ENCODE results near the gene NBEA. TPM values are rescaled to one million over a fixed set of nuclear protein-coding genes. Genes with fewer than 3 reads are reported as not detected.

The NBEA gene
- total and polyA plus RNA-seq, 7 donors: 0.46 to 47.6 (median 38.0) TPM

- intact Hi-C loops (cut with DNase I): no loop called here
- Histone ChIP-seq H3K4me3 (no peak overlapping the region), H3K36me3 (no peaks in the 10 kb centered on the region), H3K27me3 (no peaks in the 10 kb centered on the region), H3K4me1 (peaks cover 0 to 1% (median 0%) of the 10 kb centered on the region in 4 donors), H3K9me3 (no peaks in the 10 kb centered on the region), H3K27ac (no peak overlapping the region)
- TF ChIP-seq EP300 (IDR thresholded peaks at IDR 0.05) (no peak), POLR2A (IDR thresholded peaks at IDR 0.05) (no peak), POLR2AphosphoS5 (IDR thresholded peaks at IDR 0.05) (no peak)
- TF ChIP-seq, protein P1, sequence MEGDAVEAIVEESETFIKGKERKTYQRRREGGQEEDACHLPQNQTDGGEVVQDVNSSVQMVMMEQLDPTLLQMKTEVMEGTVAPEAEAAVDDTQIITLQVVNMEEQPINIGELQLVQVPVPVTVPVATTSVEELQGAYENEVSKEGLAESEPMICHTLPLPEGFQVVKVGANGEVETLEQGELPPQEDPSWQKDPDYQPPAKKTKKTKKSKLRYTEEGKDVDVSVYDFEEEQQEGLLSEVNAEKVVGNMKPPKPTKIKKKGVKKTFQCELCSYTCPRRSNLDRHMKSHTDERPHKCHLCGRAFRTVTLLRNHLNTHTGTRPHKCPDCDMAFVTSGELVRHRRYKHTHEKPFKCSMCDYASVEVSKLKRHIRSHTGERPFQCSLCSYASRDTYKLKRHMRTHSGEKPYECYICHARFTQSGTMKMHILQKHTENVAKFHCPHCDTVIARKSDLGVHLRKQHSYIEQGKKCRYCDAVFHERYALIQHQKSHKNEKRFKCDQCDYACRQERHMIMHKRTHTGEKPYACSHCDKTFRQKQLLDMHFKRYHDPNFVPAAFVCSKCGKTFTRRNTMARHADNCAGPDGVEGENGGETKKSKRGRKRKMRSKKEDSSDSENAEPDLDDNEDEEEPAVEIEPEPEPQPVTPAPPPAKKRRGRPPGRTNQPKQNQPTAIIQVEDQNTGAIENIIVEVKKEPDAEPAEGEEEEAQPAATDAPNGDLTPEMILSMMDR (IDR thresholded peaks at IDR 0.05): no peak
- 78 to 85% methylated on average over 5 of the region's 5 CpGs for WGBS, 2 donors
- no peak for DNase-seq
These were observed 6.2 kb upstream of the NBEA start for GRCh38 chr13:34935841-34936240.

DNA sequence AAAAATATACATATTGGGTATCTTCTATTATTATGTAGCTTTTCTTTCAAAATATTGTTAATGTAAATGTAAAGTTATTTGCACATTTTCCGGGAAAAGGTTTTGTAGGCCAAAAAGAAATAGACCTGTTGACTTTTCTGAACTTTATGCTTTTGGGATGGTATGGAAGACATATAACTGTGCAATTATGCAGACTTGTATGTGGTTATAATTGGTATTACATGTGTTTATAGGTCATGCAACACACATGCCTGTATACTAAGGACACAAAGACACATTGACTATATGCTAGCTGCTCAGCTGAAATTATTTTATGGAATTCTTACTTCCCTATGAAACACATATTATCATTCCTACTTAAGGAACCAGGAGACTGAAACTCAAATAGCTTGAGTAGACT, 2.3 kb upstream of the NBEA start:
- no peak overlapping the region for H3K4me3 ChIP-seq
- TF ChIP-seq EP300 (IDR thresholded peaks at IDR 0.05) (no peak), POLR2A (IDR thresholded peaks at IDR 0.05) (no peak), POLR2AphosphoS5 (IDR thresholded peaks at IDR 0.05) (no peak)
- TF ChIP-seq, protein P1 (IDR thresholded peaks at IDR 0.05): no peak
- peaks cover 0 to 19% (median 0%) of the 10 kb centered on the region in 4 donors for H3K4me1 ChIP-seq
- no peaks in the 10 kb centered on the region for H3K27me3 ChIP-seq
- H3K9me3 ChIP-seq: no peaks in the 10 kb centered on the region
- H3K27ac ChIP-seq: no peak overlapping the region
- H3K36me3 ChIP-seq: no peaks in the 10 kb centered on the region
- 94 to 96% methylated on average over 1 of the region's 1 CpG for WGBS, 2 donors
- DNase-seq: no peak
- intact Hi-C loops (cut with DNase I): loop anchor here (5.0 kb wide), 2 partner anchors 177 to 218 kb away; no protein-coding TSS in a partner anchor

DNA sequence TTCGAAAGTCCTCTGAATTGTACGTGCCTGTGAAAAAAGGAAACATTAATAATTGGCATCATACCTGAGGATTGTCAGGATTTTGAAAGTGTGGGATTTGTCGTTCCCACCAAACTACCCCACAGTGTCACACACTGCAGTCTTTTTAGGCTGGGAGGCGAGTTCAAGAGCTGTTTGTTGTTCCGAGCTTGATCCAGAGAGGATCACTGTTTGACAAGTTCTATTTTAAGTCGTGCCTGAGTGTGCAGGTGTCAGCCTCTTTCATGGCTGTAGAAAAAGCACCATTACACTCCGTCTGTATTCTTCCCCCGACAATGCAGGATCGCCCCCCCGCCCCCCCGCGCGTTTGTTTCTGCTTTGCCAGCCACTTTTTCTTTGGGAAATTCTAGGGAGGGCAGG, 635 bp upstream of the NBEA start:
- WGBS, 2 donors: 5 to 10% methylated on average over 13 of the region's 13 CpGs
- H3K27me3 ChIP-seq: no peaks in the 10 kb centered on the region
- intact Hi-C loops (cut with DNase I): loop anchor here (5.0 kb wide), 2 partner anchors 179 to 216 kb away; no protein-coding TSS in a partner anchor

DNA sequence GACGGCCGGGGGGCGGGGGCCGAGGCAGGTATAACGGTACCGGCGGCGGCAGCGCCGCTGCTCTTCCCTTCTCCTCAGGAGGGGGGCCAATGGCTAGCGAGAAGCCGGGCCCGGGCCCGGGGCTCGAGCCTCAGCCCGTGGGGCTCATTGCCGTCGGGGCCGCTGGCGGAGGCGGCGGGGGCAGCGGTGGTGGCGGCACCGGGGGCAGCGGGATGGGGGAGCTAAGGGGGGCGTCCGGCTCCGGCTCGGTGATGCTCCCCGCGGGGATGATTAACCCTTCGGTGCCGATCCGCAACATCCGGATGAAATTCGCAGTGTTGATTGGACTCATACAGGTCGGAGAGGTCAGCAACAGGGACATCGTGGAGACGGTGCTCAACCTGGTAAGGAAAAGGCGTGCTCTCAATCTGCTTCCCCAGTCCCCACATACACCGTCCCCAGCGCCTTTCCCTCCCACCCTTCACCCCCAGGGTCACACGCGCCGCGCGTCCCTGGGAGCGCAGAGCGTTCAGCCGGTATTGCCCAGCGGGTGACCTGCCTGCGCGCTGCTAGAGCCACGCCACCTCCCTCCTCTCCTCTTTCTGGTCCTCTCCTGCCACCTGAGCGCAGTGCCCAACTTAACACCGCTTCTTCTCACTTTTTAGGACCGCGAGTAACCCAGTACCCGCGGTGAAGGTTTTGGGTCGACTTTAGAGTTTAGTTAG, 814 bp downstream of the NBEA start:
- Histone ChIP-seq H3K27ac (peak overlapping the region; percentile 85 to 95 (median 90)), H3K36me3 (no peaks in the 10 kb centered on the region), H3K27me3 (no peaks in the 10 kb centered on the region), H3K4me3 (peak overlapping the region; percentile 90 to 97 (median 90)), H3K9me3 (no peaks in the 10 kb centered on the region), H3K4me1 (peaks cover 0 to 45% (median 9%) of the 10 kb centered on the region in 4 donors)
- intact Hi-C loops (cut with DNase I): loop anchor here (5.0 kb wide), 2 partner anchors 181 to 214 kb away; no protein-coding TSS in a partner anchor
- 1% methylated on average over 62 of the region's 62 CpGs for WGBS, 2 donors
- peak; percentile 72 for DNase-seq
- TF ChIP-seq POLR2AphosphoS5 (IDR thresholded peaks at IDR 0.05) (peak in 2 of 4 donors; percentile 18 to 37), POLR2A (IDR thresholded peaks at IDR 0.05) (no peak)

More for the DNA sequence above, 635 bp upstream of the NBEA start:
- H3K4me3 ChIP-seq: peak overlapping the region; percentile 90 to 97 (median 90)
- H3K9me3 ChIP-seq: no peaks in the 10 kb centered on the region
- H3K36me3 ChIP-seq: no peaks in the 10 kb centered on the region
- H3K27ac ChIP-seq: peak overlapping the region; percentile 85 to 95 (median 90)
- H3K4me1 ChIP-seq: peaks cover 0 to 35% (median 9%) of the 10 kb centered on the region in 4 donors
- TF ChIP-seq, protein P1 (IDR thresholded peaks at IDR 0.05): no peak
- TF ChIP-seq EP300 (IDR thresholded peaks at IDR 0.05): no peak
- no peak for TF ChIP-seq POLR2AphosphoS5 (IDR thresholded peaks at IDR 0.05)
- no peak for TF ChIP-seq POLR2A (IDR thresholded peaks at IDR 0.05)
- no peak for DNase-seq

DNA sequence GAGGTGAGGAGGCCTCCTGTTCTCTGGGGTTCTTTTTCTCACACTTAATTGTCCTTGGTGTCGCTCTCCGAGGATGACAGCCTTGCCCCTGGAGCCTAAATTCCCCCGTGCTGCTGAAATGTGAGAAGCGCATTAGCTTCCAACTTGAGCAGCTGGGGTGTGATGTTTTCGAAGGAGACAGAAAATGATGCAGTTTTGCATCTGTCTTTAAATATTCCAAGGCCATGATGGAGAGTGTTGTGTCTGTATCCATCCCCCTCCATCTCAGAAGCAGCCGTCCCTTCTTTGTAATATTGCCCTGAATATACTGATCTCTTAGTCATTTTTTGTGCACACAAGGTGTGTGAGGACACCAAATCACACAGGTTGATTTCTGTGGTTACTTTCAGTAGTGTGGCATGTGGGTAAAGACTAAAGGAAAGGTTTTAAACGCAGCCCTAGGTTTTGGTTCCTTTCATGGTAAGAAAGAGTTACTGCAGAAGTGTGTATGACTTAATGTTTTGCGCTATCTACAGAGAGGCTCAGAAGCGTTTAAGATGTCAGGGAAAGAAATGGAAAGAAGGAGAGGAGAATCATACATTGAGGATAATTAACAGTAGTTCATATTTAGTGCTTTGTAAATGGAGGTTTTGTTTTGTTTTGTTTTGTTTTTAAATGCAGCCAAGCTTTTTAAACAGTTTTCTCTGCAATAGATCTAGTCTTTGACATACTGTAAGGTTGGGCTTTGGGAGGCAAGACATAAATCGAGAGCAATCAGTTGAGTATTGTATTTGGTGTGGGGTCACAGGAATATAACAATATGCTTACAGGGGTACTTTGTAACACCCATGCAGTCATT, 1.6 kb downstream of the NBEA start:
- intact Hi-C loops (cut with DNase I): loop anchor here (5.0 kb wide), 2 partner anchors 181 to 214 kb away; no protein-coding TSS in a partner anchor
- no peak for TF ChIP-seq POLR2AphosphoS5 (IDR thresholded peaks at IDR 0.05)
- TF ChIP-seq POLR2A (IDR thresholded peaks at IDR 0.05): no peak
- TF ChIP-seq, protein P1 (IDR thresholded peaks at IDR 0.05): no peak
- H3K27ac ChIP-seq: peak overlapping the region; percentile 85 to 95 (median 90)
- H3K36me3 ChIP-seq: no peaks in the 10 kb centered on the region
- no peak for DNase-seq
- H3K4me1 ChIP-seq: peaks cover 0 to 47% (median 11%) of the 10 kb centered on the region in 4 donors
- peak overlapping the region; percentile 90 to 97 (median 90) for H3K4me3 ChIP-seq
- WGBS, 2 donors: 11 to 32% methylated on average over 10 of the region's 10 CpGs
- H3K27me3 ChIP-seq: no peaks in the 10 kb centered on the region
- no peaks in the 10 kb centered on the region for H3K9me3 ChIP-seq

Measured in sigmoid colon (tissue), 7 donors.